HT-29 (cell line): ENCODE measurements around the gene UNC45A. TPM values are rescaled to one million over a fixed set of nuclear protein-coding genes. Genes with fewer than 3 reads are reported as not detected.
"Not testable (repeated sequence)": the region's sequence is repeated elsewhere in the genome, so short reads cannot be mapped to it uniquely, and the experiment has no call there.

Source experiments
- DNase-seq: peaks from one replicate; pipeline ENCODE4 v3.0.0-alpha.2; 2015; ENCODE audit warnings: low spot score
- total RNA-seq: library from RNA; depleted of rRNA; stranded (reverse); fragments of >200 nt; shearing (Covaris generic); gene quantifications from 2 replicates; pipeline ENCODE4 v1.2.3, GENCODE V29; 2014

UNC45A gene
- total RNA-seq, 1 experiment from 2014 or later, result 80.6 TPM

DNA sequence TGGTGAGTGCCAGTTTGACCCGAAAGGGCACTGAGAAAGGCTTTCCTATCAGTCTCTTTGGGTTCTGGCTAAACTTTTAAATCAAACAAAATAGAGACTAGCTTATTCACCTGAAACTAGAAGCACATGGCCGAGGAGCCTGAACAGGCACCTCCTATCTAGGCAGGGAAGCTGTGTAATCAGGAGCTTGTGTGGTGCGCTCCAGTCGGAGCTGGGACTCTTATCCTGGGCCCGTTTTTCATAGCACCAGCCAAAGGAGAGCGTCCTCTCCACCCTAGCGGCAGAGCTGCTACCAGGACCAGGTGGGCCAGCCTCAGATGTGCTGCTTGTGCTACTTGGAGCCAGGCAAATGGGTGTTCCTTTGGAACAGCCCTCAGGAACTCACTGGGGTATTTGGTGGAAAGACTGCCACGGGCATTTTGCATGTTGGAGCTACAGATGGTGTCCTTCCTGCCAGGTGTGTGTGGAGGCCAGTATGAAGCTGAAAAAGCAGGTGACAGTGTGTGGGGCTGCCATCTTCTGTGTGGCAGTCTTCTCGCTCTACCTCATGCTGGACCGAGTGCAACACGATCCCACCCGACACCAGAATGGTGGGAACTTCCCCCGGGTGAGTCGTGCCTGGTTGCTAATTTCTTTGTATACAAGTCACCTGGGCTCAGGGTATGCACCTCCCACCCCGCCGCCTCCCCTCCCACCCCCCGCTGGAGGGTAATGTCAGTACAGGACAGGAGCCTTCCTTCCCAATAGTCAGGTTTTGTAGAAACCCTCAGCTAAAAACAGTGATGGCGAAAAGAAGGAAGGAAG lies 31.1 kb upstream of the UNC45A start:
- peak; percentile 78 for DNase-seq

DNA sequence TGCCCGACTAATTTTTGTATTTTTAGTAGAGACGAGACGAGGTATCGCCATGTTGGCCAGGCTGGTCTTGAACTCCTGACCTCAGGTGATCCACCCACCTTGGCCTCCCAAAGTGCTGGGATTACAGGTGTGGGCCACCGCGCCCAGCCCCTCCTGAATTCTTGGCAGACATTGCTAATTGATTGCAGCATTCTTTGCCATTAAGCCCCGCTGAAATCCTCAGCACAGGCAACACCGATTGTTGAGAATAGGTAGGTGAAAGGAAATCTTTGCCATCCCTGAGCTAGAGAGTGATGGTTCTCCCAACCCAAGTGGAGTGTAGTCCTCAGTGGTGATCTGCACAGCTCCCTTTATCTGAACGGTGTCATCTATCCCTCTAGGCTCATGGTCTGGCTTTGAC lies 30.3 kb upstream of the UNC45A start:
- no peak for DNase-seq

DNA sequence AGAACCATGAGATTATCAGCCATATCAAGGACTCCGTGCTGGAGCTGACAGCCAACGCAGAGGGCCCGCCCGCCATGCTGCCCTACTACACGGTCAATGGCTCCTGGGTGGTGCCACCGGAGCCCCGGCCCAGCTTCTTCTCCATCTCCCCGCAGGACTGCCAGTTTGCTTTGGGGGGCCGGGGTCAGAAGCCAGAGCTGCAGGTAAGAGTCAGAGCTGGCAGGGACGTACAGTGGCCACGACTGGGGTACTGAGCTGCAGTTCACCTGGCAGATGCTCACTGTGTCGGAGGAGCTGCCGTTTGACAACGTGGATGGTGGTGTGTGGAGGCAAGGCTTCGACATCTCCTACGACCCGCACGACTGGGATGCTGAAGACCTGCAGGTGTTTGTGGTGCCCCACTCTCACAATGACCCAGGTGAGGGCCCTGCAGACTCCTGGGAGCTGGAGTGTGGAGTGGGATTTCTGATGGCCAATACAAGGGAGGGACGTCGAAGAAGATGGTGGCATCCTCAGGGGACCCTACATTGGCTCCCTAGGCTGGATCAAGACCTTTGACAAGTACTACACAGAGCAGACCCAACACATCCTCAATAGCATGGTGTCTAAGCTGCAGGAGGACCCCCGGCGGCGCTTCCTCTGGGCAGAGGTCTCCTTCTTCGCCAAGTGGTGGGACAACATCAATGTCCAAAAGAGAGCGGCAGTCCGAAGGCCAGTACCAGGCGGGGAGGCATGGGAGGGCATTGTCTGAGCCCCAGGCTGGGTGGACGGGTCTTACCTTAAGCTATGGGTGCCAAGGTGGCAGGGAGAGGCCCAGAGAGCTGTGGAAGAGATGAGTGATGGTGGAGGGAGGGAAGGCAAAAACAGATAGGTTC lies 29.5 kb upstream of the UNC45A start:
- DNase-seq, result no peak

DNA sequence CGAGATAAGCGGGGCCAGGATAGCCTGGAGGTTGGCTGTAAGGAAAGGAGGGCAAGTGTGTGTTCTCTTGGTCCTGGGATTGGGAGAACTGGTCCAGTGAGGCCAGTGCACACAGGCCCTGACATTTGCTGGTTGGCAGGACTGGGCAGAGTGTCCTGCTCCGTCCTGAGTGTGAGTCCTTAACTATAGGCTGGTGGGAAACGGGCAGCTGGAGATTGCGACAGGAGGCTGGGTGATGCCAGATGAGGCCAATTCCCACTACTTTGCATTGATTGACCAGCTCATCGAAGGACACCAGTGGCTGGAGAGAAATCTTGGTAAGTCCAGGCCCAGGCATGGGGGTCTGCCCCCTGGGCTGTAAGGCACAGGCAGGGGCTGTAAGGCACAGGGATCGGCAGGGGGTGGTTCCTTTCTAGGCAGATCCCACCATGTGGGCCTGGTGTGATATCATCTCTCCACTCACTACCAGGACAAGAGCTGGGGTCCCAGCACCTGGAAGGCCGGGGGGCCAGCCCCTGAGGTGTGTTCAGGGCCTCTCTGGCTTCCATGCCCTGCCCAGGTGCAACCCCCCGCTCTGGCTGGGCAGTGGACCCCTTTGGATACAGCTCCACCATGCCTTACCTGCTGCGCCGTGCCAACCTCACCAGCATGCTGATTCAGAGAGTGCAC lies 28.8 kb upstream of the UNC45A start:
- no peak for DNase-seq

DNA sequence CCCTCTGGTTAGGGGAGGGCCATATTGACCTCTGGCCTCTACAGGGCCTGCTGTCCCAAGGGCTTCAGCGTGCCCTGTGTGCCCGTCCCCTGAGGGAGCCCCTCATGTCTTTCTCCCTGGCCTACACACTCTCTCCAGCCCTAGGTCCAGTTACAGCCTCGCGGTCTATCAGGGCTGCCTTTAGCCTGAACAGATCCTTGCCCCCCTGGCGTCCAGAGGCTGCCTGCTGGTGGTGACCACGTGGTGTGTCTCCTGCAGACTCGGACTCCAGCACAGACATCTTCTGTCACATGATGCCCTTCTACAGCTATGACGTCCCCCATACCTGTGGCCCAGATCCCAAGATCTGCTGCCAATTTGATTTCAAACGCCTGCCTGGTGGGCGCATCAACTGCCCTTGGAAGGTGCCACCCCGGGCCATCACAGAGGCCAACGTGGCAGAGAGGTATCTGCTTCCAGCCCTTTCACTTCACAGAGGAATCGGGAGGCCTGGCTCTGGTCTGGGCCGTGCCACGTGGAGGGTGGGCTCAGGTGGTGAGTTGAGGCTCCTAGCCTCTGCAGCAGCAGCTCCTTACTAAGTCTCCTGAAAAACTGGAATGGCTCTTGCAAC lies 27.9 kb upstream of the UNC45A start:
- no peak for DNase-seq

DNA sequence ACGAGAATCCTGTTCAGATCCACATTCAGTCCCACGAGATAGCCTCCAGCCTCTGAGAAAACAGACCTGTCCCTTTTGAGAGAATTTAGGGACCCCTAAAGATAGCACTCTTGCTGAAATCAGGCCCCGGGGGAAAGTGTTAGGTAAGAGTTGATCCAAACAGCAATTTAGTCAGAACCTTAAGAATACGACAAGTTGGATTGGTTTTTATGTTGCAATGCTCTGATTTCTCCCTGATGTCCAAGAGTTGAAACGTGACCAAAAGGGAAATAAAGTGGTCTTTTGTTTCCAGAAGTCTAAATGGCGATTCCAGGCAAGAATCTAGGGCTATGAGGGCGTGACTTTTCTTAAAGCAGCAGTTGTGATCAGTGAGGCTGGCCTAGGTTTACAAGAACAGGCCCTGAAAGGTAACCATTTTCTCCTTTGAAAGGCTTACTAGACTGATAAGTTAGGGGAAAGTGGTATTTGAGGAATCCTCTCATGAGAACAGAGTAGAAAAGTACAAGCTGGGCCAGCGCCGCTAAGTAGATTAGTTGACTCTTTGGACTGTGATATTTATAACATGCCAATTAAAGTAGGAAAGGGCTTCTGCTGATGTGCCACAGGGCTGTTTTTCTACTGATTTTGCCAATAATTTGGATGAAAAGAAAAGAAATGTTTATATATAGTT lies 27.1 kb upstream of the UNC45A start:
- DNase-seq, result no peak

DNA sequence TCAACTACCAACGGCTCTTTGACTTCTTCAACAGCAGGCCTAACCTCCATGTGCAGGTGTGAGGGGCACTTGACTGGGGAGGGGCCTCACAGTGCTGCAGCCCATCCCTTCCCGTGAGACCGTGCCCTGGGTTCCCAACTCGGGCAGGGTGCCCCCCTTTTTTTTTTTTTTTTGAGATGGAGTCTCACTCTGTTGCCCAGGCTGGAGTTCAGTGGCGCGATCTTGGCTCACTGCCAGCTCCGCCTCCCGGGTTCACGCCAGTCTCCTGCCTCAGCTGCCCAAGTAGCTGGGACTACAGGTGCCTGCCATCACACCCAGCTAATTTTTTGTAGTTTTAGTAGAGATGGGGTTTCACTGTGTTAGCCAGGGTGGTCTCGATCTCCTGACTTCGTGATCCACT lies 25.6 kb upstream of the UNC45A start:
- DNase-seq, result not testable (repeated sequence)

DNA sequence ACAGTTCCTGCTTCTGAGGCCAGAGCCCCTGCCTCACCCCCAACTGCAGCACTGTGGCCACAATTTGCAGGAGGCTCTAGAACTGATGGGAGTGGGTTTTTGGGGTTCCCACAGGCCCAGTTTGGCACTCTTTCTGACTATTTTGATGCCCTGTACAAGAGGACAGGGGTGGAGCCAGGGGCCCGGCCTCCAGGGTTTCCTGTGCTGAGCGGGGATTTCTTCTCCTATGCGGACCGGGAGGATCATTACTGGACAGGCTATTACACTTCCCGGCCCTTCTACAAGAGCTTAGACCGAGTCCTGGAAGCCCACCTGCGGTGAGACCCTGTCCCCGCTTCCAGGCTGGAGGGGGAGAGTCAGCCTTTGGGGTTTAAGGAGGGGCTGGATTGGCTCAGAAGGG lies 25.1 kb upstream of the UNC45A start:
- DNase-seq, result no peak

DNA sequence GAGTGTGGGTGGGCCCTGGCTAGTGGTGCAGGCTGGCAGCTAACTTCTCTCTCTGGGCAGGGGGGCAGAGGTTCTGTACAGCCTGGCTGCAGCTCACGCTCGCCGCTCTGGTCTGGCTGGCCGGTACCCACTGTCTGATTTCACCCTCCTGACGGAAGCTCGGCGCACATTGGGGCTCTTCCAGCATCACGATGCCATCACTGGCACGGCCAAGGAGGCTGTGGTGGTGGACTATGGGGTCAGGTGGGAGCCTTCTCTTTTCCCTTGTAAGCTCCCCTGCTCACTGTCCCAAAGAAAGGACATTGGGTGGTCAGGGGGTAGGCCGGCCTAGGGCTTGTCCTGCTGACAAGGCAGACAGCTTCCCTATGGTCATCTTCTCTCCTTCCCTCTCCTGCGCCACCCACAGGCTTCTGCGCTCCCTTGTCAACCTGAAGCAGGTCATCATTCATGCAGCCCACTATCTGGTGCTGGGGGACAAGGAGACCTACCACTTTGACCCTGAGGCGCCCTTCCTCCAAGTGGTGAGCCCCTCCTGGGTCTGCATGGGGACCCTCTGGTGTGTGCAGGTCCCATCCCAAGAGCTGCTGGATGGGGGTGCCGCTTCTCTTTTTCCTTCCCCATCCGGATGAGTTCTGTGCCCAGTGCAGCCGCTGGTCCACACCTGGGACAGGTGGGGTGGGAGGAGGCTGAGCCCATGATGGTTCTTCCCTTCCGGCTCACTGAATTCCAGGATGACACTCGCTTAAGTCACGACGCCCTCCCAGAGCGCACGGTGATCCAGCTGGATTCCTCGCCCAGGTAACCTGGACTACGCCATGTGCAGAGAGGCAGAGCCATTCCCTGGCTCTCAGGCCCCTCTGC lies 24.4 kb upstream of the UNC45A start:
- no peak for DNase-seq

DNA sequence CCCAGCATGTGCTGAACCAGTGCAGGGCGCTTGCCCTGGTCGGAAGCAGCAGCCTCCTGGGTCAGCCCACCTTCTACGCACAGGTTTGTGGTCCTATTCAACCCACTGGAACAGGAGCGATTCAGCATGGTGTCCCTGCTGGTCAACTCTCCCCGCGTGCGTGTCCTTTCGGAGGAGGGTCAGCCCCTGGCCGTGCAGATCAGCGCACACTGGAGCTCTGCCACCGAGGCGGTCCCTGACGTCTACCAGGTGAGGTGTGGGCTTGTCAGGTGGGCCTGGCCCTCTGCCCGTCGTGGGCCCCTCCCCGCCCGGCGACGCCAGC lies 23.8 kb upstream of the UNC45A start:
- no peak for DNase-seq

DNA sequence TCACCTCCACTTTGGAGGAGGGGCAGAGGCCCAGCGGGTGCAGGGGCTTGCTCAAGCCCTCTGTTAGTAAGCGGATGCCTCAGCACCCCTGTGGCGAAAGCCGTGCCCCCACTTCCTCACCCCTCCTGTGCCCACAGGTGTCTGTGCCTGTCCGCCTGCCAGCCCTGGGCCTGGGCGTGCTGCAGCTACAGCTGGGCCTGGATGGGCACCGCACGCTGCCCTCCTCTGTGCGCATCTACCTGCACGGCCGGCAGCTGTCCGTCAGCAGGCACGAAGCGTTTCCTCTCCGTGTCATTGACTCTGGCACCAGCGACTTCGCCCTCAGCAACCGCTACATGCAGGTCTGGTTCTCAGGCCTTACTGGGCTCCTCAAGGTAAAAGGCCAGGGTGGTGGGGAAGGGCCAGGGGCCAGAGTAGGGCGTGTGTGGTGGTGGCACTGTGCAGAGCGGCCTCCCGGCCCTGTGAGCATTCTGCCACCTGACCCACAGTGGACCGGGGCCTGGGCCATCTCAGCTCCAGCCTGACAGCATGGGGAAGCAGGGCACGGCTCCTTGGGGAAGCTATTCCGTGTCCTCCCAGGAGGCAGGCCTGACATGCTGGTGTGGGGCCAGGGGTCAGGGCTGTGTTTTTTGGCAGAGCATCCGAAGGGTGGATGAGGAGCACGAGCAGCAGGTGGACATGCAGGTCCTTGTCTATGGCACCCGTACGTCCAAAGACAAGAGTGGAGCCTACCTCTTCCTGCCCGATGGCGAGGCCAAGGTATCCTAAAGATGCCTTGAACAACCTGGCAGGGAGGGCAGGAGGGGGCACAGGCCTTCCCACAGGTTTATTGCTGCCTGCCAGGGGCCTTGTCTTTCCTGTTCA lies 22.9 kb upstream of the UNC45A start:
- DNase-seq, result no peak

DNA sequence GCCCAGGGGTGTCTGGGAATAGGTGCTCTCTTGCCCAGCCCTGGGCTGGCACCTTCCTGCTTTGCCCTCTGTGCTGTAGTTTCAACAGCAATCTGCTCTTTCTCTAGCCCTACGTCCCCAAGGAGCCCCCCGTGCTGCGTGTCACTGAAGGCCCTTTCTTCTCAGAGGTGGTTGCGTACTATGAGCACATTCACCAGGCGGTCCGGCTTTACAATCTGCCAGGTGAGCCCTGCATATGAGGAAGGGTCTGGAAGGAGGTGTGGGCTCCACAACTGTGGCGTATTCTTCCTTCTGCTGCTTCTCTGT lies 22.4 kb upstream of the UNC45A start:
- no peak for DNase-seq

DNA sequence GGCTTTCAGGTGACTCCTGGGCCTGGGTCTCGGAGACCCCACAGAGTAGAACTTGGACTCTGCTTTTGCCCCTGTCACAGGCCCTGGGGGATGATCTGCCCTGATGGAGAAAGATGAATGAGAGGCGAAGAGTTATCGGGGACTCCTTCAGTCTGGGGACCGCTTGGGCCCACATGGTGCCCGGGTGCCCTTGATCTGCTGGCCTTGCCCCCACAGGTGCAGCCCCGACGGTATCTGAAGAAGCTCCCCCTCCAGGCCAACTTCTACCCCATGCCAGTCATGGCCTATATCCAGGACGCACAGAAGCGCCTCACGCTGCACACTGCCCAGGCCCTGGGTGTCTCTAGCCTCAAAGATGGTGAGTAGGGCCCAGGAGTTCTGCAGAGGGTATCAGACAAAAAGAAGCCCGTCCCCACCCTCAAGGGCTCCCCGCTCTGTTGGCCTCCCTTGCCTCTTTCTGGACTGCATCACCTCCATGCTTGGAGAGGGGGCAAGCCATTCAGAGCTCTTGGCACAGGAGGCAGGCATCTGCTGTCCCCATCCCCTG lies 21.6 kb upstream of the UNC45A start:
- no peak for DNase-seq

DNA sequence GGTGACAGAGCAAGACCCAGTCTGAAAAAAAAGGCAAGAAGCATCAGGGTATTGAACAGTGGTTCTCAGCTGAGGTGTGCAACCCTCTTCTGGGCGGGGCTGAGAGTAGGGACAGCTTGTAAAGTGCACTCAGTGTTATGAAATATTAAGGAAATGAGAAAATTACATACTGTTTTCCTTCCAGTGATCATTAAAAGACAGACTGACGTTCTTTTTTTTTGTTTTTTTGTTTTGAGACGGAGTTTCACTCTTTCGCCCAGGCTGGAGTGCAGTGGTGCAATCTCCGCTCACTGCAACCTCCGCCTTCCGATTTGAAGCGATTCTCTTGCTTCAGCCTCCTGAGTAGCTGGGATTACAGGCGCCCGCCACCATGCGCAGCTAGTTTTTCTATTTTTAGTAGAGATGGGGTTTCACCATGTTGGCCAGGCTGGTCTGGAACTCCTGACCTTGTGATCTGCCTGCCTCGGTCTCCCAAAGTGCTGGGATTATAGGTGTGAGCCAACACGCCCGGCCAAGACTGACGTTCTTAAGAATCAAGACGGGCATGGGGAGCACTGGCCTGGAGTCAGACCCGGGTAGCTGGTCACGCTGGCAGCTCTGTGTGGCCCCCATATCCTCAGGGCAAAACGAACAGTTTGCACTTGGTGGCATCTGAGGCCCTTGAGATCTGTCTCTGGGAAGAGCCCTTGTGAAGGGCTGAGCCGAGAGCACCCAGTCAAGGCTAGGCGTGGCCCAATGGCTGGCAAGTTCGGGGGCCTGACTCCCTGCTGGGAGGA lies 20.6 kb upstream of the UNC45A start:
- DNase-seq, result no peak

DNA sequence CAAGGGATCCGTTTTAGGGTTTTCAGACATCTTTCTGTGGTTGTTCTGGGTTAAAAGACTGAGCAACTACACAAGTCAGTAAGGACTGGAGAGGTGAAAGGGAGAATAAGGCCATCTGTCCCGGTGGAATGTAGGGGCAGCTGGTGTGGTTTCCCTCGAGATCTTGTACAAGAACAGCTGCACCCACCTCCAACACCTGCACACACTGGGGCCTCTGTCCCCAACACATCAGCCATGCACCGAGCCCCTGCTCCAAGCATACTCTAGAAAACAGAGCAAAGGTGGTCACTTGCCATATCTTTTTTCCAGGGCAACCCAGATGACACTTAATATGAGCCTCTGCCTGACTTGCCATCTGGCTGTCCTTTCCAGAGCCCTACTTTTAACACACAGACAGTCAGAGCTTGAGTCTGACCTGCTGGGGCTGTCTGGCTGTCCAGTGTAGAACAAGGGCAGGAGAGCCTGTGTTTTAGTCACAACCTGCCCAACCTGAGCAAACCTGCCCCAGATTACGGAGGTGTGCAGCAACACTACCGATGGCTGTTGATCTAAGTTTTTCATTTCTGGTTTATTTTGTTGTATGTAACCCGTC lies 19.8 kb upstream of the UNC45A start:
- no peak for DNase-seq

DNA sequence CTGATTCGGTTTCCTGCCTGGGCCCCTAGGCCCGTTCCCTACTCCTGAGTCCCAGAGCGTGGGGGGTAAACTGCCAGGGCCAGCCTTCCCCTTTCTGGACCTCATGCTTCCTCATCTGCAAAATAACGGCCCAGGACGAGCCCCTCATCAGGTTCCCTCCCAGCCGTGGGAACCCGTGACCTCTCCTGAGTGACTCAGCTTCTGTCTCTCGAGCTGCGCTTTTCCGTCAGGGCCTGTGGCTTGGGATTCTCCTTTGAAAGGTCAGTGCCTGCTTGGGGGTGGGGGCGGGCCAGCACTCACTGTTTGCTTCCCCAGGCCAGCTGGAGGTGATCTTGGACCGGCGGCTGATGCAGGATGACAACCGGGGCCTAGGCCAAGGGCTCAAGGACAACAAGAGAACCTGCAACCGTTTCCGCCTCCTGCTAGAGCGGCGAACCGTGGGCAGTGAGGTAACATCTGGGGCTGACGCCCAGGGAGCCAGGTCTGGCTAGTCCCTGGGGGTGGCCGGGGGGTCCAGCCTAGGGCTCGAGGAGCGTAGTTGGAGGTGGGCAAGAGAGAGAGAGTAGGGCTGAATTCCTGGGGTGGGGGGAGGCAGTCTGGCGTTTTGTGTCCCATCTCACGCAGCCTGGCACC lies 19.2 kb upstream of the UNC45A start:
- no peak for DNase-seq

DNA sequence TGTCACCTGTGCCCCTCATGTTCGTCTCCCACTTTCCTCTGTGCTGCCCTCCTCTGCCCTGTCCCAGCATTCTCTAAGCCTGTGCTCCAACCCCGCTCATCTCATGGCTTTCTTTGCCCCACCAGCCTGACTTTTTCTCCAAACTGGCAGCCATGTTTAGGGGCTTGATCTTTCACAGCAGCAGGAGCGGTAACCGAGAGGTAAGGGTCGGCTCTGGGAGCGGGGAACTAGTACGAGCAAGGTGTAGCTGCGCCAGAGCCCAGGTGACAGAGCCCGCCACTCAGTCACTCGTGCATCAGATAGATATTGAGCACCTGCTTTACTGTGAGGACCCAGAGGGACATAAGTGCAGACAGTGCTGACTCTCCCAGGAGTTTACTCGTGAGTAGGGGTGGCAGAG lies 18.6 kb upstream of the UNC45A start:
- no peak for DNase-seq

DNA sequence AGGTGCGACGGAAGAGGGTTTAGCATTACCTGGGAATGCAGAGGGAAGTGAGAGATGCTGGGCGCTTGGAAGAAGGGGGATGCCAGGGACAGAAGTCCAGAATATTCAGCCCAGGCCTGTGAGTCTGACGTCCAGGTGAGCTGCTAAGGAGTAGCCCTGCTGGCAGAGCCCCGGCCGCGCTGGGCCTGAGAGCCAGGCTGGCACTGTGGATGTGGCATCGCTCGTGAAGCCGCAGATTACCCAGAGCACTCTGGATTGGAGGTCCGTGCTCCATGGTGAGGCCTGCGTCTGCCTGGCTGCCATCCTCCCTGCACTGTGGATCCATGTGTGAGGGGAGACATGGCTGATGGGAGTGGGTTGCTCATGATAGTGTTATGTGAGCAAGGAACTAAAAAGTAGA lies 17.5 kb upstream of the UNC45A start:
- DNase-seq, result no peak
